ENCODE data around the gene MYNN.

Gene MYNN

GRCh38 chr3:169780742-169781141 lies 7.5 kb downstream of the MYNN start:
- DNase-seq = no peak

- DNase-seq = no peak
These were observed 8.1 kb downstream of the MYNN start for GRCh38 chr3:169781209-169781855.

GRCh38 chr3:169787120-169787519 lies 13.9 kb downstream of the MYNN start:
- no peak for DNase-seq

GRCh38 chr3:169787791-169788190 lies 14.6 kb downstream of the MYNN start:
- DNase-seq = no peak

GRCh38 chr3:169790219-169790618 lies 17.0 kb downstream of the MYNN start:
- no peak for DNase-seq

- no peak for DNase-seq
These were observed 17.7 kb downstream of the MYNN start for GRCh38 chr3:169790687-169791429.

GRCh38 chr3:169792359-169792758 lies 19.2 kb downstream of the MYNN start:
- no peak for DNase-seq

GRCh38 chr3:169804681-169805080 lies 31.5 kb downstream of the MYNN start:
- no peak for DNase-seq

GRCh38 chr3:169809230-169809795 lies 36.1 kb downstream of the MYNN start:
- no peak for DNase-seq

GRCh38 chr3:169811631-169812331 lies 38.6 kb downstream of the MYNN start:
- peak; percentile 45 for DNase-seq

GRCh38 chr3:169812332-169813235 lies 39.4 kb downstream of the MYNN start, which contains the start of the genes LRRC34 and LRRIQ4:
Gene LRRC34, minus strand, starts transcription at chr3:169812904. Its CDS starts 356 bp downstream, at chr3:169812548.
Gene LRRIQ4, plus strand, starts transcription at chr3:169812870. Its CDS starts 9,052 bp downstream, at chr3:169821922.
- DNase-seq = peak; percentile 79

GRCh38 chr3:169813278-169813677 lies 40.1 kb downstream of the MYNN start:
- no peak for DNase-seq

- DNase-seq = peak; percentile 67
These were observed 40.7 kb downstream of the MYNN start for GRCh38 chr3:169813757-169814517.

- DNase-seq = no peak
These were observed 42.5 kb downstream of the MYNN start for GRCh38 chr3:169815590-169816150.

- DNase-seq = no peak
These were observed 45.1 kb downstream of the MYNN start for GRCh38 chr3:169818316-169818715.

- no peak for DNase-seq
These were observed 48.9 kb downstream of the MYNN start for GRCh38 chr3:169822091-169822490.

- no peak for DNase-seq
These were observed 49.3 kb downstream of the MYNN start for GRCh38 chr3:169822540-169822939.

GRCh38 chr3:169822983-169823382 lies 49.8 kb downstream of the MYNN start:
- no peak for DNase-seq

- no peak for DNase-seq
These were observed 52.1 kb downstream of the MYNN start for GRCh38 chr3:169825316-169825715.

GRCh38 chr3:169827712-169828111 lies 54.5 kb downstream of the MYNN start:
- no peak for DNase-seq

GRCh38 chr3:169835533-169835932 lies 62.3 kb downstream of the MYNN start:
- DNase-seq = no peak
